HTR-8/SVneo (cell line): ENCODE data around the gene TMEM145.
A peak's percentile ranks its signal among the peaks of the same experiment; 100 is the strongest.

Experiments
- DNase-seq: peaks from one replicate; pipeline ENCODE4 v3.0.0; 2011; ENCODE audit warnings: low spot score, mixed read lengths; ENCODE audit not compliant: insufficient read length
- FAIRE-seq: peaks from 2 replicates; lab custom pipeline; 2011; peaks lifted over from hg19 to GRCh38; lab: Jason Lieb, UNC

TMEM145 gene

GRCh38 chr19:42287827-42288107 lies 25.3 kb upstream of the TMEM145 start:
- no peak for FAIRE-seq

GRCh38 chr19:42288387-42288786 lies 24.7 kb upstream of the TMEM145 start:
- no peak for DNase-seq
- no peak for FAIRE-seq

More at GRCh38 chr19:42287827-42288107, 25.3 kb upstream of the TMEM145 start:
- DNase-seq: no peak

GRCh38 chr19:42288881-42289555 lies 24.1 kb upstream of the TMEM145 start:
- no peak for DNase-seq
- no peak for FAIRE-seq

GRCh38 chr19:42289556-42290041 lies 23.5 kb upstream of the TMEM145 start:
- DNase-seq (no peak), FAIRE-seq (no peak)

- DNase-seq (no peak), FAIRE-seq (no peak)
These were observed 23.0 kb upstream of the TMEM145 start for GRCh38 chr19:42290136-42290522.

- DNase-seq (no peak), FAIRE-seq (no peak)
These were observed 22.3 kb upstream of the TMEM145 start for GRCh38 chr19:42290523-42291434.

GRCh38 chr19:42291435-42291810 lies 21.7 kb upstream of the TMEM145 start:
- DNase-seq (no peak), FAIRE-seq (no peak)

GRCh38 chr19:42292042-42292960 lies 20.8 kb upstream of the TMEM145 start:
- DNase-seq: no peak
- no peak for FAIRE-seq

- DNase-seq (no peak), FAIRE-seq (no peak)
These were observed 20.1 kb upstream of the TMEM145 start for GRCh38 chr19:42292963-42293362.

- no peak for DNase-seq
- no peak for FAIRE-seq
These were observed 19.6 kb upstream of the TMEM145 start for GRCh38 chr19:42293540-42293939.

GRCh38 chr19:42293948-42294347 lies 19.2 kb upstream of the TMEM145 start:
- FAIRE-seq: no peak
- no peak for DNase-seq

- no peak for DNase-seq
These were observed 18.5 kb upstream of the TMEM145 start for GRCh38 chr19:42294471-42295137.

GRCh38 chr19:42295342-42295741 lies 17.8 kb upstream of the TMEM145 start:
- no peak for DNase-seq
- no peak for FAIRE-seq

More at GRCh38 chr19:42294471-42295137, 18.5 kb upstream of the TMEM145 start:
- FAIRE-seq: no peak

- FAIRE-seq: peak; percentile 98
- peak; percentile 74 for DNase-seq
These were observed 17.1 kb upstream of the TMEM145 start for GRCh38 chr19:42295831-42296525.

GRCh38 chr19:42297039-42297438 lies 16.1 kb upstream of the TMEM145 start:
- DNase-seq: no peak
- FAIRE-seq: no peak

GRCh38 chr19:42301646-42302203 lies 11.4 kb upstream of the TMEM145 start, which contains the start of gene PRR19:
Gene PRR19 (plus strand): TSS chr19:42302132. CDS start chr19:42309585, 7,453 bp downstream.
- FAIRE-seq: no peak
- no peak for DNase-seq

GRCh38 chr19:42303101-42303464 lies 10.0 kb upstream of the TMEM145 start:
- DNase-seq (no peak), FAIRE-seq (no peak)

GRCh38 chr19:42303876-42304275 lies 9.2 kb upstream of the TMEM145 start:
- DNase-seq (no peak), FAIRE-seq (no peak)

GRCh38 chr19:42306646-42307045 lies 6.5 kb upstream of the TMEM145 start:
- FAIRE-seq: no peak
- no peak for DNase-seq
